A673 (cell line): ENCODE results near the gene HP1BP3. TPM values are rescaled to one million over a fixed set of nuclear protein-coding genes. Genes with fewer than 3 reads are reported as not detected.

Experiments
- BruUV-seq: library from RNA; stranded (reverse); fragments of 400-500 nt; replicated peaks from 2 replicates; lab custom pipeline; 2021; lab: Mats Ljungman, UMichigan
- CTCF ChIA-PET: fragments of 300-600 bp; sonication (Branson Sonifier 250); formaldehyde crosslinking; loops from one replicate; lab custom pipeline; 2022; ENCODE audit warnings: antibody characterized with exemption; lab: Charles Lee
- POLR2A ChIA-PET: fragments of 300-600 bp; sonication (Branson Sonifier 250); formaldehyde crosslinking; loops from one replicate; lab custom pipeline; 2022; ENCODE audit warnings: antibody characterized with exemption; ENCODE audit not compliant: low non-redundant PET; lab: Charles Lee
- DNase-seq: peaks from one replicate; pipeline ENCODE4 v3.0.0-alpha.2; 2015; ENCODE audit warnings: low spot score
- H3K27ac ChIP-seq: fragments of 200-600 bp; sonication (generic); 2 replicates; pipeline ENCODE4 v1.5.1; 2016; ENCODE audit warnings: mixed run types, low read depth, mild to moderate bottlenecking, mixed read lengths, antibody characterized with exemption, low read length; ENCODE audit not compliant: poor library complexity, severe bottlenecking
- H3K27me3 ChIP-seq: fragments of 200-600 bp; sonication (generic); replicated peaks from 2 replicates; pipeline ENCODE4 v1.6.1; 2017; ENCODE audit warnings: mixed run types, low read depth, mild to moderate bottlenecking, mixed read lengths, antibody characterized with exemption, low read length; ENCODE audit not compliant: insufficient read depth, poor library complexity
- H3K36me3 ChIP-seq: fragments of 200-600 bp; sonication (generic); 2 replicates; pipeline ENCODE4 v1.6.1; 2016; ENCODE audit warnings: mixed run types, mild to moderate bottlenecking, mixed read lengths, antibody characterized with exemption, low read length; ENCODE audit not compliant: insufficient read depth, poor library complexity, severe bottlenecking
- H3K4me1 ChIP-seq: fragments of 200-600 bp; sonication (generic); 2 replicates; pipeline ENCODE4 v1.6.1; 2017; ENCODE audit warnings: mixed run types, mild to moderate bottlenecking, mixed read lengths, antibody characterized with exemption, low read length; ENCODE audit not compliant: insufficient read depth, poor library complexity, severe bottlenecking
- H3K4me3 ChIP-seq: fragments of 200-600 bp; sonication (generic); 2 replicates; pipeline ENCODE4 v1.5.1; 2016; ENCODE audit warnings: low read depth, mixed run types, mild to moderate bottlenecking, mixed read lengths, low read length; ENCODE audit not compliant: poor library complexity, severe bottlenecking
- H3K9me3 ChIP-seq: fragments of 200-600 bp; sonication (generic); 2 replicates; pipeline ENCODE4 v1.6.1; 2016; ENCODE audit warnings: mixed run types, low read depth, mild to moderate bottlenecking, mixed read lengths, antibody characterized with exemption, low read length; ENCODE audit not compliant: poor library complexity, severe bottlenecking
- CTCF ChIP-seq: fragments of 300-800, 200-600 bp; sonication (generic); conservative IDR thresholded peaks from 2 replicates; pipeline ENCODE4 v1.5.1; 2017; ENCODE audit warnings: low read depth, mild to moderate bottlenecking, antibody characterized with exemption, low read length, moderate library complexity, mixed read lengths
- EZH2 ChIP-seq: fragments of 200-600 bp; sonication (generic); IDR thresholded peaks from 2 replicates; pipeline ENCODE4 v1.6.1; 2017; ENCODE audit warnings: borderline replicate concordance, low read depth, mild to moderate bottlenecking, mixed read lengths, antibody characterized with exemption, low read length; ENCODE audit not compliant: poor library complexity, severe bottlenecking
- intact Hi-C: fragments of 100-400 bp; cut with micrococcal nuclease; formaldehyde crosslinking; loops from one replicate; pipeline ENCODE4 v1.10.0; 2022; ENCODE audit not compliant: unreplicated experiment
- total RNA-seq: library from RNA; stranded (reverse); gene quantifications from 2 replicates; pipeline ENCODE4 v1.2.3, GENCODE V29; 2021

HP1BP3 gene
- total RNA-seq, 1 experiment from 2014 or later, result 337 TPM

DNA sequence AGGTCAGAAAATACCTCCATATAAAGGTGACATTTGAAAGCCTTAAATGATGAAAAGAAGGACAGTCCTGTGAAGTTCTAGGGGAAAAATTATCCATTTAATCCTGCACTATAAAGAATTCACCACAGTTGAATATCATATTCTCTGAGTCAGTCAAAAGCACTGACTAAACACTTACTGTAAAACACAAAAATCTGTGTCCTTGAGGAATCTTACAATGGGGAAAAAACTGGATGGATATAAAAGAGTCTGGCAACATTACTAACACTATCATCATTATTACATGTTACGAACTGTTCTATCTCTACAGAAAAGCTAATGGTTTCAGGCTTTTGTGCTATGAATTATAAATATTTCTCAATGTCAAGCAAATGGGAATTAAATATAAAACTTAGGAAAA is 42.4 kb upstream of the HP1BP3 start:
- TF ChIP-seq EZH2 (no peak), CTCF (no peak)
- H3K4me1 ChIP-seq, result no peaks in the 10 kb centered on the region
- no peaks in the 10 kb centered on the region for H3K27me3 ChIP-seq
- POLR2A ChIA-PET, result no interaction called here
- intact Hi-C loops, result no loop called here
- BruUV-seq, result no TSS peak
- no peaks in the 10 kb centered on the region for H3K9me3 ChIP-seq
- no peak for DNase-seq
- H3K36me3 ChIP-seq, result peaks cover 10% of the 10 kb centered on the region
- CTCF ChIA-PET, result no interaction called here
- no peak overlapping the region for H3K4me3 ChIP-seq
- H3K27ac ChIP-seq, result no peak overlapping the region

DNA sequence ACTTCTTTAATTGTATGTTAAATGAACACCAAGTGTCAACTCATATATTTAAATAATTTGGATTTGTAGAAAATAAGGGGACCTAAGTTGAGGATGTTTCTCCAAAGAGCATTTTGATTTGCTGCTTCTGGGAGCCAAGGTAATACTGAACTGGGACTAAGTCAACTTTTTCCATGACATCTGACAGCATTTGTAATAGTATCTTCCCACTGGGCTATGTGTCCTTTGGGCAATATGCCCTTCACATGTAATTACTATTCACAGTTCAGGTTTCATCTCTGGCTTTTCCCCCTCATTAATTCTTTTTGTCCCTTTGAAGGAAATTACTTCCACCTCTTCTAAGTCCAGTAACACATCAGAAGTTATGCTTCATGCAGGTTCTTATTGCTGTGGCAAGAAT is 36.7 kb upstream of the HP1BP3 start:
- no TSS peak for BruUV-seq
- H3K4me1 ChIP-seq, result no peaks in the 10 kb centered on the region
- H3K27ac ChIP-seq, result no peak overlapping the region
- ChIA-PET CTCF (no interaction called here), POLR2A (no interaction called here)
- intact Hi-C loops, result no loop called here
- H3K4me3 ChIP-seq, result no peak overlapping the region
- H3K9me3 ChIP-seq, result no peaks in the 10 kb centered on the region
- no peak for TF ChIP-seq EZH2
- TF ChIP-seq CTCF, result no peak
- DNase-seq, result no peak
- H3K36me3 ChIP-seq, result peaks cover 10% of the 10 kb centered on the region
- no peaks in the 10 kb centered on the region for H3K27me3 ChIP-seq

GRCh38 chr1:20821466-20821865 is 34.4 kb upstream of the HP1BP3 start:
- POLR2A ChIA-PET, result no interaction called here
- no peak overlapping the region for H3K4me3 ChIP-seq
- CTCF ChIA-PET, result no interaction called here
- H3K27ac ChIP-seq, result no peak overlapping the region
- TF ChIP-seq EZH2, result no peak
- TF ChIP-seq CTCF, result no peak
- no peaks in the 10 kb centered on the region for H3K27me3 ChIP-seq
- intact Hi-C loops, result no loop called here
- H3K36me3 ChIP-seq, result peaks cover 4% of the 10 kb centered on the region
- no peak for DNase-seq
- H3K4me1 ChIP-seq, result no peaks in the 10 kb centered on the region
- no TSS peak for BruUV-seq
- H3K9me3 ChIP-seq, result no peaks in the 10 kb centered on the region
